HG02938 (cell line): Measurements from ENCODE around the gene NCKAP5L.

ENCODE experiments used
- ATAC-seq: cut with Tn5 transposase; IDR thresholded peaks from one replicate; pipeline ENCODE4 v1.9.1; 2021; ENCODE audit warnings: mild to moderate bottlenecking, moderate library complexity; ENCODE audit not compliant: unreplicated experiment

Gene NCKAP5L

GRCh38 chr12:49801141-49802063, 26.8 kb downstream of the NCKAP5L start:
- no peak for ATAC-seq

- no peak for ATAC-seq
Observed at GRCh38 chr12:49800421-49801140, 27.6 kb downstream of the NCKAP5L start.

GRCh38 chr12:49798934-49799333, 29.3 kb downstream of the NCKAP5L start:
- ATAC-seq, result no peak

- no peak for ATAC-seq
Observed at GRCh38 chr12:49798248-49798647, 30.0 kb downstream of the NCKAP5L start.

GRCh38 chr12:49797449-49797776, 30.8 kb downstream of the NCKAP5L start:
- no peak for ATAC-seq

GRCh38 chr12:49796606-49797448, 31.4 kb downstream of the NCKAP5L start:
- no peak for ATAC-seq

GRCh38 chr12:49796155-49796554, 32.1 kb downstream of the NCKAP5L start:
- ATAC-seq, result no peak

- ATAC-seq, result no peak
Observed at GRCh38 chr12:49795654-49796105, 32.5 kb downstream of the NCKAP5L start.

- ATAC-seq, result no peak
Observed at GRCh38 chr12:49794811-49795653, 33.2 kb downstream of the NCKAP5L start.

GRCh38 chr12:49794021-49794420, 34.2 kb downstream of the NCKAP5L start:
- ATAC-seq, result no peak

GRCh38 chr12:49793620-49794019, 34.6 kb downstream of the NCKAP5L start:
- ATAC-seq, result no peak

- no peak for ATAC-seq
Observed at GRCh38 chr12:49792976-49793580, 35.1 kb downstream of the NCKAP5L start.

- no peak for ATAC-seq
Observed at GRCh38 chr12:49792181-49792970, 35.8 kb downstream of the NCKAP5L start.

- ATAC-seq, result no peak
Observed at GRCh38 chr12:49791700-49792099, 36.5 kb downstream of the NCKAP5L start.

- no peak for ATAC-seq
Observed at GRCh38 chr12:49790741-49791555, 37.3 kb downstream of the NCKAP5L start.

- no peak for ATAC-seq
Observed at GRCh38 chr12:49789992-49790391, 38.2 kb downstream of the NCKAP5L start.

GRCh38 chr12:49787672-49788071, 40.5 kb downstream of the NCKAP5L start:
- ATAC-seq, result no peak

- ATAC-seq, result no peak
Observed at GRCh38 chr12:49784756-49785409, 43.3 kb downstream of the NCKAP5L start.
